Natural killer cell (primary cell): Measurements from ENCODE around the gene RASGEF1C. TPM values are rescaled to one million over a fixed set of nuclear protein-coding genes. Genes with fewer than 3 reads are reported as not detected.

ENCODE experiments used
- ATAC-seq, 3 donors: fragments of 150-1000 bp in 2 of 3; fragments of 200-7000 bp in 1 of 3; cut with Tn5 transposase; 1 replicate in 1 of 3; 2 replicates in 2 of 3; pipeline ENCODE4 v1.10.0; 2021; ENCODE audit warnings: mild to moderate bottlenecking in 2 of 3, moderate library complexity in 2 of 3
- DNase-seq, 2 donors: peaks; one replicate each; pipeline versions ENCODE4 v3.0.0 to v3.0.0-alpha.2; 2013 to 2021; ENCODE audit warnings: mixed read lengths in 1 of 2
- H3K27ac ChIP-seq: one replicate; pipeline ENCODE4 v1.5.1; 2013; ENCODE audit warnings: mild to moderate bottlenecking, low read length
- H3K27me3 ChIP-seq: one replicate; pipeline ENCODE4 v1.6.1; 2013; ENCODE audit warnings: low read length; ENCODE audit not compliant: control insufficient read depth, insufficient read depth
- H3K36me3 ChIP-seq: one replicate; pipeline ENCODE4 v1.6.1; 2013; ENCODE audit warnings: low read length; ENCODE audit not compliant: control insufficient read depth, insufficient read depth
- H3K4me1 ChIP-seq: one replicate; pipeline ENCODE4 v1.6.1; 2013; ENCODE audit warnings: low read length; ENCODE audit not compliant: control insufficient read depth, insufficient read depth
- H3K4me3 ChIP-seq: one replicate; pipeline ENCODE4 v1.5.1; 2013; ENCODE audit warnings: low read length
- H3K9me3 ChIP-seq: one replicate; pipeline ENCODE4 v1.6.1; 2013; ENCODE audit warnings: low read length; ENCODE audit not compliant: control insufficient read depth, insufficient read depth
- H3K27ac Mint-ChIP-seq, 2 donors: one replicate each; pipeline ENCODE4 v1.8.0; 2022; ENCODE audit warnings: mild to moderate bottlenecking in 2 of 2, mixed read lengths in 2 of 2, moderate library complexity in 1 of 2
- H3K27me3 Mint-ChIP-seq, 2 donors: one replicate each; pipeline ENCODE4 v1.8.0; 2022; ENCODE audit warnings: low read depth in 2 of 2, mixed read lengths in 2 of 2
- H3K36me3 Mint-ChIP-seq: one replicate; pipeline ENCODE4 v1.8.0; 2022; ENCODE audit warnings: mixed read lengths
- H3K4me1 Mint-ChIP-seq, 2 donors: one replicate each; pipeline ENCODE4 v1.8.0; 2022; ENCODE audit warnings: mixed read lengths in 2 of 2
- H3K4me3 Mint-ChIP-seq: one replicate; pipeline ENCODE4 v1.8.0; 2022; ENCODE audit warnings: mild to moderate bottlenecking, moderate library complexity, mixed read lengths
- H3K9me3 Mint-ChIP-seq, 2 donors: one replicate each; pipeline ENCODE4 v1.8.0; 2022; ENCODE audit warnings: mixed read lengths in 2 of 2
- CTCF ChIP-seq: fragments of 200-600 bp; IDR thresholded peaks from one replicate; pipeline ENCODE4 v1.8.0; 2022; ENCODE audit warnings: antibody characterized with exemption
- WGBS: methylation state at CpG from one replicate; pipeline ENCODE4 v1.1.7; 2013; ENCODE audit warnings: missing lambda C conversion rate; ENCODE audit not compliant: insufficient coverage; 5-methylcytosine and 5-hydroxymethylcytosine counted together
- intact Hi-C: fragments of 100-400 bp; cut with micrococcal nuclease; formaldehyde crosslinking; loops from one replicate; pipeline ENCODE4 v1.14.2; 2022
- total RNA-seq, 4 donors: library from RNA; stranded (reverse); fragments of 120-200 nt in 1 of 4; gene quantifications; one replicate each; pipeline versions ENCODE4 v1.2.3 to v1.2.4, GENCODE V29; 2013 to 2022

Gene RASGEF1C
- total RNA-seq, 3 donors from 2014 or later (not counting 1 experiment from before 2014, with no cell fraction given) = not detected

GRCh38 chr5:180233729-180234128 lies 24.7 kb upstream of the RASGEF1C start:
- peaks cover 4% of the 10 kb centered on the region for H3K9me3 ChIP-seq
- no peaks in the 10 kb centered on the region for H3K4me1 ChIP-seq
- DNase-seq (no peak), ATAC-seq (no peak)
- Mint-ChIP-seq H3K4me3 (no peak overlapping the region), H3K36me3 (peaks cover 11% of the 10 kb centered on the region), H3K4me1 (no peaks in the 10 kb centered on the region), H3K27ac (no peak overlapping the region), H3K9me3 (no peaks in the 10 kb centered on the region), H3K27me3 (no peaks in the 10 kb centered on the region)
- no peak overlapping the region for H3K27ac ChIP-seq
- no peak for TF ChIP-seq CTCF
- no peaks in the 10 kb centered on the region for H3K27me3 ChIP-seq
- 96% methylated on average over 10 of the region's 11 CpGs for WGBS
- H3K4me3 ChIP-seq = no peak overlapping the region
- H3K36me3 ChIP-seq = peaks cover 24% of the 10 kb centered on the region
- intact Hi-C loops = no loop called here

- peaks cover 16% of the 10 kb centered on the region for H3K9me3 ChIP-seq
- ATAC-seq (no peak), DNase-seq (no peak)
- no peaks in the 10 kb centered on the region for H3K4me1 ChIP-seq
- intact Hi-C loops = no loop called here
- H3K4me3 ChIP-seq = no peak overlapping the region
- peaks cover 9% of the 10 kb centered on the region for H3K36me3 ChIP-seq
- H3K27me3 ChIP-seq = no peaks in the 10 kb centered on the region
- peaks cover 11% of the 10 kb centered on the region for H3K36me3 Mint-ChIP-seq
- no peaks in the 10 kb centered on the region for H3K4me1 Mint-ChIP-seq
- no peak overlapping the region for H3K27ac Mint-ChIP-seq
- no peak overlapping the region for H3K27ac ChIP-seq
- WGBS = 95% methylated on average over 7 of the region's 7 CpGs
- H3K4me3 Mint-ChIP-seq = no peak overlapping the region
- peaks cover under 1 to 6% of the 10 kb centered on the region in 2 donors for H3K9me3 Mint-ChIP-seq
- no peaks in the 10 kb centered on the region for H3K27me3 Mint-ChIP-seq
- TF ChIP-seq CTCF = no peak
Observed at GRCh38 chr5:180230017-180230416, 21.0 kb upstream of the RASGEF1C start.

- H3K27ac Mint-ChIP-seq = no peak overlapping the region
- H3K9me3 Mint-ChIP-seq = peaks cover 20 to 22% of the 10 kb centered on the region in 2 donors
- H3K4me1 ChIP-seq = no peaks in the 10 kb centered on the region
- no peak overlapping the region for H3K4me3 ChIP-seq
- H3K9me3 ChIP-seq = peaks cover 42% of the 10 kb centered on the region
- ATAC-seq = no peak
- no peak for DNase-seq
- no peaks in the 10 kb centered on the region for H3K36me3 ChIP-seq
- H3K27me3 ChIP-seq = no peaks in the 10 kb centered on the region
- WGBS = 97% methylated on average over 11 of the region's 11 CpGs
- H3K36me3 Mint-ChIP-seq = peaks cover 54% of the 10 kb centered on the region
- H3K27me3 Mint-ChIP-seq = no peaks in the 10 kb centered on the region
- no peak overlapping the region for H3K4me3 Mint-ChIP-seq
- TF ChIP-seq CTCF = no peak
- no peaks in the 10 kb centered on the region for H3K4me1 Mint-ChIP-seq
- intact Hi-C loops = no loop called here
- H3K27ac ChIP-seq = no peak overlapping the region
Observed at GRCh38 chr5:180222056-180222455, 13.0 kb upstream of the RASGEF1C start.

GRCh38 chr5:180217797-180218196 lies 8.8 kb upstream of the RASGEF1C start:
- intact Hi-C loops = no loop called here
- DNase-seq = no peak
- peaks cover 43% of the 10 kb centered on the region for H3K9me3 ChIP-seq
- H3K9me3 Mint-ChIP-seq = peaks cover 6 to 12% of the 10 kb centered on the region in 2 donors
- peaks cover 0 to under 1% of the 10 kb centered on the region in 2 donors for H3K27me3 Mint-ChIP-seq
- peaks cover 33% of the 10 kb centered on the region for H3K36me3 Mint-ChIP-seq
- H3K4me3 ChIP-seq = no peak overlapping the region
- H3K4me1 ChIP-seq = no peaks in the 10 kb centered on the region
- TF ChIP-seq CTCF = no peak
- H3K4me1 Mint-ChIP-seq = peaks cover 0 to under 1% of the 10 kb centered on the region in 2 donors
- no peak overlapping the region for H3K27ac Mint-ChIP-seq
- WGBS = 93% methylated on average over 2 of the region's 5 CpGs
- H3K4me3 Mint-ChIP-seq = no peak overlapping the region
- H3K36me3 ChIP-seq = no peaks in the 10 kb centered on the region
- ATAC-seq = no peak
- H3K27ac ChIP-seq = no peak overlapping the region
- H3K27me3 ChIP-seq = no peaks in the 10 kb centered on the region
